Effector CD4-positive, alpha-beta T cell (primary cell): ENCODE results near the gene FMN2.
"Not testable (repeated sequence)": the region's sequence is repeated elsewhere in the genome, so short reads cannot be mapped to it uniquely, and the experiment has no call there.

Experiments used
- DNase-seq: peaks from one replicate; pipeline ENCODE4 v3.0.0-alpha.2; 2020

FMN2 gene

GRCh38 chr1:240391660-240392260, 300.1 kb downstream of the FMN2 start:
- DNase-seq = no peak

GRCh38 chr1:240394353-240394752, 302.7 kb downstream of the FMN2 start:
- no peak for DNase-seq

GRCh38 chr1:240395336-240395735, 303.7 kb downstream of the FMN2 start:
- DNase-seq = no peak

- no peak for DNase-seq
These were observed 307.7 kb downstream of the FMN2 start for GRCh38 chr1:240399381-240399780.

- no peak for DNase-seq
These were observed 310.0 kb downstream of the FMN2 start for GRCh38 chr1:240401731-240402130.

- no peak for DNase-seq
These were observed 310.6 kb downstream of the FMN2 start for GRCh38 chr1:240402326-240402725.

GRCh38 chr1:240404286-240404685, 312.6 kb downstream of the FMN2 start:
- no peak for DNase-seq

GRCh38 chr1:240405751-240406150, 314.1 kb downstream of the FMN2 start:
- no peak for DNase-seq

GRCh38 chr1:240407407-240407806, 315.7 kb downstream of the FMN2 start:
- DNase-seq = no peak

- no peak for DNase-seq
These were observed 317.9 kb downstream of the FMN2 start for GRCh38 chr1:240409615-240410014.

- no peak for DNase-seq
These were observed 322.0 kb downstream of the FMN2 start for GRCh38 chr1:240413732-240414131.

GRCh38 chr1:240414237-240414636, 322.6 kb downstream of the FMN2 start:
- no peak for DNase-seq

- DNase-seq = not testable (repeated sequence)
These were observed 323.3 kb downstream of the FMN2 start for GRCh38 chr1:240415011-240415410.

- no peak for DNase-seq
These were observed 323.8 kb downstream of the FMN2 start for GRCh38 chr1:240415532-240415931.

GRCh38 chr1:240417317-240417716, 325.6 kb downstream of the FMN2 start:
- DNase-seq = no peak

- no peak for DNase-seq
These were observed 329.1 kb downstream of the FMN2 start for GRCh38 chr1:240420766-240421165.

- DNase-seq = no peak
These were observed 331.7 kb downstream of the FMN2 start for GRCh38 chr1:240423246-240423924.

GRCh38 chr1:240424740-240425464, 333.2 kb downstream of the FMN2 start:
- DNase-seq = no peak

- DNase-seq = no peak
These were observed 334.4 kb downstream of the FMN2 start for GRCh38 chr1:240426051-240426450.

- no peak for DNase-seq
These were observed 344.4 kb downstream of the FMN2 start for GRCh38 chr1:240435996-240436566.

- DNase-seq = no peak
These were observed 350.0 kb downstream of the FMN2 start for GRCh38 chr1:240441669-240442068.

- no peak for DNase-seq
These were observed 353.7 kb downstream of the FMN2 start for GRCh38 chr1:240445369-240445768.

GRCh38 chr1:240455228-240455821, 363.6 kb downstream of the FMN2 start:
- DNase-seq = no peak
